ENCODE measurements around the gene FALEC. TPM values are rescaled to one million over a fixed set of nuclear protein-coding genes. Genes with fewer than 3 reads are reported as not detected.

The FALEC gene
- total RNA-seq, 6 experiments from 2014 or later: 0.43 to 0.59 TPM; not detected in 4

GRCh38 chr1:150528196-150528595, 12.6 kb downstream of the FALEC start:
- no peak for TF ChIP-seq CTCF (IDR thresholded peaks at IDR 0.05)
- H3K27ac Mint-ChIP-seq: peak overlapping the region; percentile 90
- H3K4me3 Mint-ChIP-seq: peak overlapping the region; percentile 36; the same call in 1 of the 2 replicates
- peaks cover 46% of the 10 kb centered on the region for H3K4me1 Mint-ChIP-seq (ENCODE audit: low read depth)
- H3K9me3 Mint-ChIP-seq: no peaks in the 10 kb centered on the region
- H3K27me3 Mint-ChIP-seq (ENCODE audit: insufficient read depth): peaks cover 3% of the 10 kb centered on the region; the same call in 1 of the 2 replicates
- no peaks in the 10 kb centered on the region for H3K36me3 Mint-ChIP-seq (ENCODE audit: low read depth)
- DNase-seq: peak; percentile 72

- DNase-seq: peak; percentile 34
- Mint-ChIP-seq H3K36me3 (ENCODE audit: low read depth) (no peaks in the 10 kb centered on the region), H3K4me1 (ENCODE audit: low read depth) (peaks cover 46% of the 10 kb centered on the region), H3K4me3 (peak overlapping the region; percentile 28; the same call in 1 of the 2 replicates), H3K27ac (peak overlapping the region; percentile 90), H3K27me3 (ENCODE audit: insufficient read depth) (peaks cover 3% of the 10 kb centered on the region; the same call in 1 of the 2 replicates), H3K9me3 (no peaks in the 10 kb centered on the region)
- no peak for TF ChIP-seq CTCF (IDR thresholded peaks at IDR 0.05)
Measured at GRCh38 chr1:150529017-150529416, 13.5 kb downstream of the FALEC start.

- Mint-ChIP-seq H3K27ac (no peak overlapping the region; the same call in 1 of the 2 replicates), H3K4me1 (ENCODE audit: low read depth) (peaks cover 56% of the 10 kb centered on the region), H3K9me3 (no peaks in the 10 kb centered on the region), H3K36me3 (ENCODE audit: low read depth) (no peaks in the 10 kb centered on the region), H3K27me3 (ENCODE audit: insufficient read depth) (peaks cover 3% of the 10 kb centered on the region; the same call in 1 of the 2 replicates), H3K4me3 (no peak overlapping the region)
- no peak for TF ChIP-seq CTCF (IDR thresholded peaks at IDR 0.05)
- no peak for DNase-seq
Measured at GRCh38 chr1:150530491-150531159, 15.1 kb downstream of the FALEC start.

GRCh38 chr1:150532860-150533259, 17.3 kb downstream of the FALEC start:
- Mint-ChIP-seq H3K27ac (peak overlapping the region; percentile 61), H3K4me3 (peak overlapping the region; percentile 5; the same call in 1 of the 2 replicates), H3K36me3 (ENCODE audit: low read depth) (no peaks in the 10 kb centered on the region), H3K9me3 (no peaks in the 10 kb centered on the region), H3K27me3 (ENCODE audit: insufficient read depth) (peaks cover 4% of the 10 kb centered on the region; the same call in 1 of the 2 replicates), H3K4me1 (ENCODE audit: low read depth) (peaks cover 76% of the 10 kb centered on the region)
- DNase-seq: no peak
- TF ChIP-seq CTCF (IDR thresholded peaks at IDR 0.05): peak; percentile 61

GRCh38 chr1:150534002-150534401, 18.4 kb downstream of the FALEC start:
- H3K36me3 Mint-ChIP-seq (ENCODE audit: low read depth): no peaks in the 10 kb centered on the region
- H3K9me3 Mint-ChIP-seq: no peaks in the 10 kb centered on the region
- no peak for TF ChIP-seq CTCF (IDR thresholded peaks at IDR 0.05)
- peaks cover 5% of the 10 kb centered on the region; the same call in 1 of the 2 replicates for H3K27me3 Mint-ChIP-seq (ENCODE audit: insufficient read depth)
- DNase-seq: no peak
- H3K4me1 Mint-ChIP-seq (ENCODE audit: low read depth): peaks cover 76% of the 10 kb centered on the region
- H3K27ac Mint-ChIP-seq: no peak overlapping the region
- H3K4me3 Mint-ChIP-seq: no peak overlapping the region

All from HFFc6 (cell line).